ENCODE data around the gene KIF13A. TPM values are rescaled to one million over a fixed set of nuclear protein-coding genes. Genes with fewer than 3 reads are reported as not detected.

KIF13A gene
- total and polyA plus RNA-seq, 2 experiments from 2014 or later: 8.4 to 28.2 TPM

- TF ChIP-seq, protein P1, sequence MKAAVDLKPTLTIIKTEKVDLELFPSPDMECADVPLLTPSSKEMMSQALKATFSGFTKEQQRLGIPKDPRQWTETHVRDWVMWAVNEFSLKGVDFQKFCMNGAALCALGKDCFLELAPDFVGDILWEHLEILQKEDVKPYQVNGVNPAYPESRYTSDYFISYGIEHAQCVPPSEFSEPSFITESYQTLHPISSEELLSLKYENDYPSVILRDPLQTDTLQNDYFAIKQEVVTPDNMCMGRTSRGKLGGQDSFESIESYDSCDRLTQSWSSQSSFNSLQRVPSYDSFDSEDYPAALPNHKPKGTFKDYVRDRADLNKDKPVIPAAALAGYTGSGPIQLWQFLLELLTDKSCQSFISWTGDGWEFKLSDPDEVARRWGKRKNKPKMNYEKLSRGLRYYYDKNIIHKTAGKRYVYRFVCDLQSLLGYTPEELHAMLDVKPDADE (IDR thresholded peaks at IDR 0.05): no peak
- no peak for TF ChIP-seq JUNB (IDR thresholded peaks at IDR 0.05; ENCODE audit: unreplicated experiment)
- TF ChIP-seq STAT1 (IDR thresholded peaks at IDR 0.05; ENCODE audit: unreplicated experiment): no peak
- no peak for TF ChIP-seq ZNF331 (CRISPR knock-in tag; IDR thresholded peaks at IDR 0.05; ENCODE audit: low read depth)
- no peak for TF ChIP-seq REST (IDR thresholded peaks at IDR 0.05; ENCODE audit: unreplicated experiment)
- no peak for TF ChIP-seq EZH2 (IDR thresholded peaks at IDR 0.05; ENCODE audit: low read depth, unreplicated experiment)
- no peak for TF ChIP-seq NANOG (IDR thresholded peaks at IDR 0.05; ENCODE audit: borderline replicate concordance)
Measured at GRCh38 chr6:17967668-17968518, 19.5 kb downstream of the KIF13A start (continued).

GRCh38 chr6:17966451-17966850 is 21.0 kb downstream of the KIF13A start:
- Histone ChIP-seq H3K4me2 (no peak overlapping the region), H3K27ac (ENCODE audit: low read depth) (no peak overlapping the region), H3F3A (replicated peaks; ENCODE audit: low read depth) (no peaks in the 10 kb centered on the region), H2AFZ (no peak overlapping the region), H3K79me2 (replicated peaks; ENCODE audit: insufficient read depth) (peaks cover 100% of the 10 kb centered on the region), H3K27me3 (ENCODE audit: insufficient read depth) (no peaks in the 10 kb centered on the region), H3K4me3 (no peak overlapping the region), H3K9me2 (ENCODE audit: insufficient read depth) (no peaks in the 10 kb centered on the region), H3K36me3 (ENCODE audit: insufficient read depth) (no peaks in the 10 kb centered on the region), H4K20me1 (replicated peaks; ENCODE audit: insufficient read depth) (peaks cover 13% of the 10 kb centered on the region; the same call in 1 of the 2 replicates), H3K4me1 (ENCODE audit: insufficient read depth) (peaks cover 10% of the 10 kb centered on the region)
- Mint-ChIP-seq H3K9me3 (no peaks in the 10 kb centered on the region), H3K4me3 (no peak overlapping the region), H3K27ac (no peak overlapping the region), H3K4me1 (peaks cover 23% of the 10 kb centered on the region), H3K36me3 (ENCODE audit: low read depth) (no peaks in the 10 kb centered on the region), H3K27me3 (ENCODE audit: insufficient read depth, low read depth, poor library complexity) (no peaks in the 10 kb centered on the region)
- ATAC-seq (no peak), DNase-seq (ENCODE audit: low spot score) (no peak)
- TF ChIP-seq, protein P2, sequence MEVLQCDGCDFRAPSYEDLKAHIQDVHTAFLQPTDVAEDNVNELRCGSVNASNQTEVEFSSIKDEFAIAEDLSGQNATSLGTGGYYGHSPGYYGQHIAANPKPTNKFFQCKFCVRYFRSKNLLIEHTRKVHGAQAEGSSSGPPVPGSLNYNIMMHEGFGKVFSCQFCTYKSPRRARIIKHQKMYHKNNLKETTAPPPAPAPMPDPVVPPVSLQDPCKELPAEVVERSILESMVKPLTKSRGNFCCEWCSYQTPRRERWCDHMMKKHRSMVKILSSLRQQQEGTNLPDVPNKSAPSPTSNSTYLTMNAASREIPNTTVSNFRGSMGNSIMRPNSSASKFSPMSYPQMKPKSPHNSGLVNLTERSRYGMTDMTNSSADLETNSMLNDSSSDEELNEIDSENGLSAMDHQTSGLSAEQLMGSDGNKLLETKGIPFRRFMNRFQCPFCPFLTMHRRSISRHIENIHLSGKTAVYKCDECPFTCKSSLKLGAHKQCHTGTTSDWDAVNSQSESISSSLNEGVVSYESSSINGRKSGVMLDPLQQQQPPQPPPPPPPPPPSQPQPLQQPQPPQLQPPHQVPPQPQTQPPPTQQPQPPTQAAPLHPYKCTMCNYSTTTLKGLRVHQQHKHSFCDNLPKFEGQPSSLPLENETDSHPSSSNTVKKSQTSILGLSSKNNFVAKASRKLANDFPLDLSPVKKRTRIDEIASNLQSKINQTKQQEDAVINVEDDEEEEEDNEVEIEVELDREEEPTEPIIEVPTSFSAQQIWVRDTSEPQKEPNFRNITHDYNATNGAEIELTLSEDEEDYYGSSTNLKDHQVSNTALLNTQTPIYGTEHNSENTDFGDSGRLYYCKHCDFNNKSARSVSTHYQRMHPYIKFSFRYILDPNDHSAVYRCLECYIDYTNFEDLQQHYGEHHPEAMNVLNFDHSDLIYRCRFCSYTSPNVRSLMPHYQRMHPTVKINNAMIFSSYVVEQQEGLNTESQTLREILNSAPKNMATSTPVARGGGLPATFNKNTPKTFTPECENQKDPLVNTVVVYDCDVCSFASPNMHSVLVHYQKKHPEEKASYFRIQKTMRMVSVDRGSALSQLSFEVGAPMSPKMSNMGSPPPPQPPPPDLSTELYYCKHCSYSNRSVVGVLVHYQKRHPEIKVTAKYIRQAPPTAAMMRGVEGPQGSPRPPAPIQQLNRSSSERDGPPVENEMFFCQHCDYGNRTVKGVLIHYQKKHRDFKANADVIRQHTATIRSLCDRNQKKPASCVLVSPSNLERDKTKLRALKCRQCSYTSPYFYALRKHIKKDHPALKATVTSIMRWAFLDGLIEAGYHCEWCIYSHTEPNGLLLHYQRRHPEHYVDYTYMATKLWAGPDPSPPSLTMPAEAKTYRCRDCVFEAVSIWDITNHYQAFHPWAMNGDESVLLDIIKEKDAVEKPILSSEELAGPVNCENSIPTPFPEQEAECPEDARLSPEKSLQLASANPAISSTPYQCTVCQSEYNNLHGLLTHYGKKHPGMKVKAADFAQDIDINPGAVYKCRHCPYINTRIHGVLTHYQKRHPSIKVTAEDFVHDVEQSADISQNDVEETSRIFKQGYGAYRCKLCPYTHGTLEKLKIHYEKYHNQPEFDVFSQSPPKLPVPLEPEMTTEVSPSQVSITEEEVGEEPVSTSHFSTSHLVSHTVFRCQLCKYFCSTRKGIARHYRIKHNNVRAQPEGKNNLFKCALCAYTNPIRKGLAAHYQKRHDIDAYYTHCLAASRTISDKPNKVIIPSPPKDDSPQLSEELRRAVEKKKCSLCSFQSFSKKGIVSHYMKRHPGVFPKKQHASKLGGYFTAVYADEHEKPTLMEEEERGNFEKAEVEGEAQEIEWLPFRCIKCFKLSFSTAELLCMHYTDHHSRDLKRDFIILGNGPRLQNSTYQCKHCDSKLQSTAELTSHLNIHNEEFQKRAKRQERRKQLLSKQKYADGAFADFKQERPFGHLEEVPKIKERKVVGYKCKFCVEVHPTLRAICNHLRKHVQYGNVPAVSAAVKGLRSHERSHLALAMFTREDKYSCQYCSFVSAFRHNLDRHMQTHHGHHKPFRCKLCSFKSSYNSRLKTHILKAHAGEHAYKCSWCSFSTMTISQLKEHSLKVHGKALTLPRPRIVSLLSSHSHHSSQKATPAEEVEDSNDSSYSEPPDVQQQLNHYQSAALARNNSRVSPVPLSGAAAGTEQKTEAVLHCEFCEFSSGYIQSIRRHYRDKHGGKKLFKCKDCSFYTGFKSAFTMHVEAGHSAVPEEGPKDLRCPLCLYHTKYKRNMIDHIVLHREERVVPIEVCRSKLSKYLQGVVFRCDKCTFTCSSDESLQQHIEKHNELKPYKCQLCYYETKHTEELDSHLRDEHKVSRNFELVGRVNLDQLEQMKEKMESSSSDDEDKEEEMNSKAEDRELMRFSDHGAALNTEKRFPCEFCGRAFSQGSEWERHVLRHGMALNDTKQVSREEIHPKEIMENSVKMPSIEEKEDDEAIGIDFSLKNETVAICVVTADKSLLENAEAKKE (CRISPR knock-in tag; IDR thresholded peaks at IDR 0.05): no peak
- TF ChIP-seq NANOG (IDR thresholded peaks at IDR 0.05; ENCODE audit: borderline replicate concordance) (no peak), ZNF114 (CRISPR knock-in tag; IDR thresholded peaks at IDR 0.05) (no peak), POLR2AphosphoS5 (IDR thresholded peaks at IDR 0.05; ENCODE audit: low read depth) (no peak), JUNB (IDR thresholded peaks at IDR 0.05; ENCODE audit: unreplicated experiment) (no peak), ZNF331 (CRISPR knock-in tag; IDR thresholded peaks at IDR 0.05; ENCODE audit: low read depth) (no peak), EZH2phosphoT487 (IDR thresholded peaks at IDR 0.05; ENCODE audit: unreplicated experiment) (no peak), EZH2 (IDR thresholded peaks at IDR 0.05; ENCODE audit: low read depth, unreplicated experiment) (no peak)

Data from GM23338 (cell line).